ENCODE data around the gene CLIC4.

- TF ChIP-seq POLR2A (IDR thresholded peaks at IDR 0.05): no peak
- no peak for TF ChIP-seq CTCF (IDR thresholded peaks at IDR 0.05)
- TF ChIP-seq POLR2AphosphoS5 (IDR thresholded peaks at IDR 0.05): no peak
Observed at GRCh38 chr1:24796524-24796923, 51.3 kb downstream of the CLIC4 start.

Data from breast epithelium (tissue), 3 donors.